Activated B cell treated with CpG ODN at 0.5 μM for 24 hours (primary cell): Measurements from ENCODE around the gene SACS. TPM values are rescaled to one million over a fixed set of nuclear protein-coding genes. Genes with fewer than 3 reads are reported as not detected.
A peak's percentile ranks its signal among the peaks of the same experiment; 100 is the strongest.
"Not testable (repeated sequence)": the region's sequence is repeated elsewhere in the genome, so short reads cannot be mapped to it uniquely, and the experiment has no call there.

Experiments
- ATAC-seq: fragments of 200-7000 bp; cut with Tn5 transposase; one replicate; pipeline ENCODE4 v1.10.0; 2021; ENCODE audit warnings: low read depth, mild to moderate bottlenecking, moderate library complexity
- CTCF ChIA-PET: fragments of 350-600 bp; sonication (Branson Sonifier 250); formaldehyde crosslinking; loops from one replicate; lab custom pipeline; 2021; ENCODE audit warnings: antibody characterized with exemption; lab: Charles Lee
- POLR2A ChIA-PET: fragments of 350-600 bp; sonication (Branson Sonifier 250); formaldehyde crosslinking; loops from one replicate; lab custom pipeline; 2021; ENCODE audit warnings: antibody characterized with exemption; lab: Charles Lee
- DNase-seq: peaks from one replicate; pipeline ENCODE4 v3.0.0; 2022
- H3K27ac Mint-ChIP-seq: one replicate; pipeline ENCODE4 v1.8.0; 2020; ENCODE audit warnings: mixed read lengths
- H3K27me3 Mint-ChIP-seq: one replicate; pipeline ENCODE4 v1.8.0; 2021; ENCODE audit warnings: mixed read lengths
- H3K36me3 Mint-ChIP-seq: one replicate; pipeline ENCODE4 v1.8.0; 2021; ENCODE audit warnings: low read depth, mixed read lengths
- H3K4me1 Mint-ChIP-seq: one replicate; pipeline ENCODE4 v1.8.0; 2021; ENCODE audit warnings: mixed read lengths
- H3K4me3 Mint-ChIP-seq: one replicate; pipeline ENCODE4 v1.8.0; 2020; ENCODE audit warnings: mild to moderate bottlenecking, mixed read lengths
- H3K9me3 Mint-ChIP-seq: one replicate; pipeline ENCODE4 v1.8.0; 2020; ENCODE audit warnings: mixed read lengths
- CTCF ChIP-seq: fragments of 200-600 bp; IDR thresholded peaks from one replicate; pipeline ENCODE4 v1.8.0; 2022; ENCODE audit warnings: antibody characterized with exemption, mild to moderate bottlenecking
- intact Hi-C: fragments of 100-400 bp; cut with micrococcal nuclease; formaldehyde crosslinking; loops from one replicate; pipeline ENCODE4 v1.15.1; 2024
- total RNA-seq: library from RNA; stranded (reverse); gene quantifications from 2 replicates; pipeline ENCODE4 v1.2.3, GENCODE V29; 2022

Gene SACS
- total RNA-seq, 1 donor from 2014 or later, result 29.3 TPM

- peaks cover 4% of the 10 kb centered on the region for H3K4me1 Mint-ChIP-seq
- peaks cover 6% of the 10 kb centered on the region for H3K27me3 Mint-ChIP-seq
- CTCF ChIA-PET, result no interaction called here
- intact Hi-C loops, result no loop called here
- no peaks in the 10 kb centered on the region for H3K36me3 Mint-ChIP-seq
- POLR2A ChIA-PET, result no interaction called here
- H3K27ac Mint-ChIP-seq, result no peak overlapping the region
- no peaks in the 10 kb centered on the region for H3K9me3 Mint-ChIP-seq
- ATAC-seq, result no peak
- DNase-seq, result no peak
- H3K4me3 Mint-ChIP-seq, result peak overlapping the region; percentile 70
- no peak for TF ChIP-seq CTCF
Measured at GRCh38 chr13:23320926-23321534, 112.5 kb downstream of the SACS start.

GRCh38 chr13:23319883-23320224 is 113.6 kb downstream of the SACS start:
- intact Hi-C loops, result no loop called here
- Mint-ChIP-seq H3K9me3 (no peaks in the 10 kb centered on the region), H3K4me3 (no peak overlapping the region), H3K36me3 (no peaks in the 10 kb centered on the region), H3K27ac (no peak overlapping the region), H3K4me1 (peaks cover 4% of the 10 kb centered on the region), H3K27me3 (peaks cover 6% of the 10 kb centered on the region)
- DNase-seq, result no peak
- ATAC-seq, result no peak
- ChIA-PET POLR2A (no interaction called here), CTCF (no interaction called here)
- no peak for TF ChIP-seq CTCF

- POLR2A ChIA-PET, H3K27ac Mint-ChIP-seq, ATAC-seq, H3K36me3 Mint-ChIP-seq, H3K4me3 Mint-ChIP-seq, DNase-seq, H3K4me1 Mint-ChIP-seq, H3K9me3 Mint-ChIP-seq, intact Hi-C loops, CTCF ChIA-PET: not testable (repeated sequence)
- peaks cover 11% of the 10 kb centered on the region for H3K27me3 Mint-ChIP-seq
Measured at GRCh38 chr13:23314837-23315236, 118.7 kb downstream of the SACS start.

GRCh38 chr13:23292586-23292985 is 140.9 kb downstream of the SACS start:
- intact Hi-C loops, result no loop called here
- POLR2A ChIA-PET, result no interaction called here
- Mint-ChIP-seq H3K27ac (no peak overlapping the region), H3K27me3 (peaks cover 3% of the 10 kb centered on the region), H3K4me1 (no peaks in the 10 kb centered on the region), H3K9me3 (no peaks in the 10 kb centered on the region), H3K4me3 (no peak overlapping the region), H3K36me3 (no peaks in the 10 kb centered on the region)
- no peak for TF ChIP-seq CTCF
- CTCF ChIA-PET, result no interaction called here
- ATAC-seq (no peak), DNase-seq (no peak)

GRCh38 chr13:23289917-23290357 is 143.6 kb downstream of the SACS start:
- Mint-ChIP-seq H3K4me3 (no peak overlapping the region), H3K27me3 (peaks cover 3% of the 10 kb centered on the region), H3K4me1 (no peaks in the 10 kb centered on the region), H3K36me3 (no peaks in the 10 kb centered on the region), H3K9me3 (no peaks in the 10 kb centered on the region), H3K27ac (no peak overlapping the region)
- ChIA-PET POLR2A (no interaction called here), CTCF (no interaction called here)
- ATAC-seq (no peak), DNase-seq (no peak)
- no peak for TF ChIP-seq CTCF
- intact Hi-C loops, result no loop called here

- intact Hi-C loops, result no loop called here
- no peak overlapping the region for H3K4me3 Mint-ChIP-seq
- CTCF ChIA-PET, result no interaction called here
- H3K27me3 Mint-ChIP-seq, result peaks cover 5% of the 10 kb centered on the region
- TF ChIP-seq CTCF, result no peak
- no peaks in the 10 kb centered on the region for H3K9me3 Mint-ChIP-seq
- H3K36me3 Mint-ChIP-seq, result no peaks in the 10 kb centered on the region
- no peaks in the 10 kb centered on the region for H3K4me1 Mint-ChIP-seq
- no peak overlapping the region for H3K27ac Mint-ChIP-seq
- POLR2A ChIA-PET, result no interaction called here
- ATAC-seq (no peak), DNase-seq (no peak)
Measured at GRCh38 chr13:23288995-23289394, 144.5 kb downstream of the SACS start.
